ENCODE results near the gene SMIM36. TPM values are rescaled to one million over a fixed set of nuclear protein-coding genes. Genes with fewer than 3 reads are reported as not detected.
"Not testable (repeated sequence)": the region's sequence is repeated elsewhere in the genome, so short reads cannot be mapped to it uniquely, and the experiment has no call there.

SMIM36 gene
- total RNA-seq, 1 donor from 2014 or later: not detected

DNA sequence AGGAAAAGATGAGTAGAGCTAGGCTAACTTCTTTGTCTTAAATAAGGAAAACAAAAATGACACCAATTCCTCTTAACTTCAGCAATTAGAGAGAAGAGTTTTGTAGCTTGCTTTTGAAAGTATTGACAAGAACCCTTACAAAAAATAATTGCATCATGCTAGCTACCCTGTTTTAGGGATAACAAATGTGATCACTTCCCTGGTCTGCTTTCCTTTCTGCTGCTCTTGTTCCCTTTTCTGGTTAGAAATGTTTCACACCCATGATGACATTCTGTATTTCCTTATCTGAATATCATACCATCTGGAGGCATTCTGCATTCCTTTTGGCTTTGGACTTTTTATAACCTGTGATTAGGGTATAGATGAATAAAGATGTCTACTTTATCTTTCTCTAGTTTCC, 9.9 kb upstream of the SMIM36 start:
- Mint-ChIP-seq H3K27me3 (ENCODE audit: low read depth) (peaks cover 22% of the 10 kb centered on the region), H3K4me1 (no peaks in the 10 kb centered on the region), H3K9me3 (no peaks in the 10 kb centered on the region), H3K4me3 (no peak overlapping the region), H3K36me3 (ENCODE audit: low read depth) (no peaks in the 10 kb centered on the region), H3K27ac (ENCODE audit: unreplicated experiment) (no peak overlapping the region)
- TF ChIP-seq, protein P1, sequence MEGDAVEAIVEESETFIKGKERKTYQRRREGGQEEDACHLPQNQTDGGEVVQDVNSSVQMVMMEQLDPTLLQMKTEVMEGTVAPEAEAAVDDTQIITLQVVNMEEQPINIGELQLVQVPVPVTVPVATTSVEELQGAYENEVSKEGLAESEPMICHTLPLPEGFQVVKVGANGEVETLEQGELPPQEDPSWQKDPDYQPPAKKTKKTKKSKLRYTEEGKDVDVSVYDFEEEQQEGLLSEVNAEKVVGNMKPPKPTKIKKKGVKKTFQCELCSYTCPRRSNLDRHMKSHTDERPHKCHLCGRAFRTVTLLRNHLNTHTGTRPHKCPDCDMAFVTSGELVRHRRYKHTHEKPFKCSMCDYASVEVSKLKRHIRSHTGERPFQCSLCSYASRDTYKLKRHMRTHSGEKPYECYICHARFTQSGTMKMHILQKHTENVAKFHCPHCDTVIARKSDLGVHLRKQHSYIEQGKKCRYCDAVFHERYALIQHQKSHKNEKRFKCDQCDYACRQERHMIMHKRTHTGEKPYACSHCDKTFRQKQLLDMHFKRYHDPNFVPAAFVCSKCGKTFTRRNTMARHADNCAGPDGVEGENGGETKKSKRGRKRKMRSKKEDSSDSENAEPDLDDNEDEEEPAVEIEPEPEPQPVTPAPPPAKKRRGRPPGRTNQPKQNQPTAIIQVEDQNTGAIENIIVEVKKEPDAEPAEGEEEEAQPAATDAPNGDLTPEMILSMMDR (conservative IDR thresholded peaks at IDR 0.05): no peak
- no peak for DNase-seq (ENCODE audit: low read depth, low spot score)

GRCh38 chr17:55520402-55520801, 9.2 kb upstream of the SMIM36 start:
- Mint-ChIP-seq H3K27me3 (ENCODE audit: low read depth) (peaks cover 25% of the 10 kb centered on the region), H3K9me3 (no peaks in the 10 kb centered on the region), H3K27ac (ENCODE audit: unreplicated experiment) (no peak overlapping the region), H3K4me1 (no peaks in the 10 kb centered on the region), H3K36me3 (ENCODE audit: low read depth) (no peaks in the 10 kb centered on the region), H3K4me3 (no peak overlapping the region)
- TF ChIP-seq, protein P1 (conservative IDR thresholded peaks at IDR 0.05): no peak
- no peak for DNase-seq (ENCODE audit: low read depth, low spot score)

DNA sequence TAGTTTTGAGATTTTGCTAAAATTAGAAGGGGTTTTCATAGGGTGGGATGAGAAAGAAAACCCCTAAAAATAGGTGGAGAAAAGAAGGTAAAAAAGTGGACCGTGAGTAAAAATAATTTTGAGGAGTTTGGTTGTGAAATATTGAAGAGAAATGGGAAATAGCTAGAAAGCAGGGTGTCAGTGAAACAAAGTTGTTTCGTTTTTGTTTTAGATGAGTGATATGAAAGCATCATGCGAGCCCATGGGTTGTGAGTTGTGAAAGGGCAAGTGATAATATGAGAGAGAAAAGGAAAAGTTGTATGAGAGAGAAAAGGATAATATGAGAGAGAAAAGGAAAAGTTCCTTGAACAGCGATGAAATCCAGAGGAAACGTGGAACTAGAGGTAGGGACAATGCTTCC, 7.3 kb upstream of the SMIM36 start:
- Mint-ChIP-seq H3K9me3 (no peaks in the 10 kb centered on the region), H3K4me1 (no peaks in the 10 kb centered on the region), H3K4me3 (no peak overlapping the region), H3K27ac (ENCODE audit: unreplicated experiment) (no peak overlapping the region), H3K27me3 (ENCODE audit: low read depth) (peaks cover 13% of the 10 kb centered on the region), H3K36me3 (ENCODE audit: low read depth) (no peaks in the 10 kb centered on the region)
- TF ChIP-seq, protein P1 (conservative IDR thresholded peaks at IDR 0.05): no peak
- no peak for DNase-seq (ENCODE audit: low read depth, low spot score)

GRCh38 chr17:55513885-55514590, 2.8 kb upstream of the SMIM36 start:
- no peaks in the 10 kb centered on the region for H3K9me3 Mint-ChIP-seq
- H3K27me3 Mint-ChIP-seq (ENCODE audit: low read depth): peaks cover 5% of the 10 kb centered on the region
- no peaks in the 10 kb centered on the region for H3K36me3 Mint-ChIP-seq (ENCODE audit: low read depth)
- no peak overlapping the region for H3K27ac Mint-ChIP-seq (ENCODE audit: unreplicated experiment)
- TF ChIP-seq, protein P1 (conservative IDR thresholded peaks at IDR 0.05): peak; percentile 92
- DNase-seq (ENCODE audit: low read depth, low spot score): peak; percentile 82
- no peak overlapping the region for H3K4me3 Mint-ChIP-seq
- H3K4me1 Mint-ChIP-seq: peaks cover 5% of the 10 kb centered on the region

- not testable (repeated sequence) for H3K4me1 Mint-ChIP-seq; H3K27me3 Mint-ChIP-seq (ENCODE audit: low read depth); H3K4me3 Mint-ChIP-seq; DNase-seq (ENCODE audit: low read depth, low spot score); H3K36me3 Mint-ChIP-seq (ENCODE audit: low read depth); H3K27ac Mint-ChIP-seq (ENCODE audit: unreplicated experiment); H3K9me3 Mint-ChIP-seq
These were observed 3.6 kb downstream of the SMIM36 start for GRCh38 chr17:55507669-55508068.

DNA sequence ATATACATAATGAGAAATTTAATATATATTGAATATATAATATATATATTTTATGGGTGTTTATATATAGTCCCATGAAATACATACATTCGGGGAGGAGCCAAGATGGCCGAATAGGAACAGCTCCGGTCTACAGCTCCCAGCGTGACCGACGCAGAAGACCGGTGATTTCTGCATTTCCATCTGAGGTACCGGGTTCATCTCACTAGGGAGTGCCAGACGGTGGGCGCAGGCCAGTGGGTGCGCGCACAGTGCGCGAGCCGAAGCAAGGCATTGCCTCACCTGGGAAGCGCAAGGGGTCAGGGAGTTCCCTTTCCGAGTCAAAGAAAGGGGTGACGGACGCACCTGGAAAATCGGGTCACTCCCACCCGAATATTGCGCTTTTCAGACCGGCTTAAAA, 9.6 kb downstream of the SMIM36 start:
- H3K4me1 Mint-ChIP-seq; H3K27me3 Mint-ChIP-seq (ENCODE audit: low read depth); DNase-seq (ENCODE audit: low read depth, low spot score); H3K9me3 Mint-ChIP-seq; H3K36me3 Mint-ChIP-seq (ENCODE audit: low read depth); H3K27ac Mint-ChIP-seq (ENCODE audit: unreplicated experiment): not testable (repeated sequence)
- H3K4me3 Mint-ChIP-seq: peak overlapping the region; percentile 31
